ENCODE results near the gene KRT81. TPM values are rescaled to one million over a fixed set of nuclear protein-coding genes. Genes with fewer than 3 reads are reported as not detected.

Gene KRT81
- total RNA-seq, 1 experiment from 2014 or later = 2.5 TPM

GRCh38 chr12:52267699-52268098 lies 23.6 kb downstream of the KRT81 start:
- intact Hi-C loops (cut with micrococcal nuclease; ENCODE audit: unreplicated experiment) = no loop called here
- no TSS peak for BruUV-seq (replicated peaks)
- H3K9me2 ChIP-seq (ENCODE audit: insufficient read depth) = no peaks in the 10 kb centered on the region
- H3K27me3 ChIP-seq (ENCODE audit: insufficient read depth, low read depth) = no peaks in the 10 kb centered on the region
- no peak overlapping the region for H3K27ac ChIP-seq
- no peaks in the 10 kb centered on the region for H4K20me1 ChIP-seq (ENCODE audit: insufficient read depth)
- no peaks in the 10 kb centered on the region for H3K79me2 ChIP-seq (ENCODE audit: low read depth)
- ChIA-PET POLR2A (ENCODE audit: unreplicated experiment) (interaction anchor here (0.6 kb wide), 1 partner anchor 13 kb away, joined by 3 read pairs; no protein-coding TSS in a partner anchor), CTCF (interaction anchor here (0.6 kb wide), 1 partner anchor 15 kb away, joined by 4 read pairs; no protein-coding TSS in a partner anchor)
- no peak overlapping the region for H2AFZ ChIP-seq
- no peak overlapping the region for H3K4me3 ChIP-seq
- H3K4me1 ChIP-seq (replicated peaks; ENCODE audit: insufficient read depth) = no peaks in the 10 kb centered on the region
- H3F3A ChIP-seq (ENCODE audit: insufficient read depth, low read depth) = no peaks in the 10 kb centered on the region
- H3K9me3 ChIP-seq (ENCODE audit: insufficient read depth, low read depth) = no peaks in the 10 kb centered on the region
- H3K4me2 ChIP-seq = no peak overlapping the region
- DNase-seq = no peak
- TF ChIP-seq CTCF (conservative IDR thresholded peaks at IDR 0.05) = no peak
- TF ChIP-seq EZH2 (IDR thresholded peaks at IDR 0.05; ENCODE audit: low read depth) = no peak
- no peaks in the 10 kb centered on the region for H3K36me3 ChIP-seq (ENCODE audit: low read depth)

GRCh38 chr12:52267266-52267665 lies 24.1 kb downstream of the KRT81 start:
- Histone ChIP-seq H3K27ac (no peak overlapping the region), H4K20me1 (ENCODE audit: insufficient read depth) (no peaks in the 10 kb centered on the region), H3K4me3 (no peak overlapping the region), H3K27me3 (ENCODE audit: insufficient read depth, low read depth) (no peaks in the 10 kb centered on the region), H3K4me2 (no peak overlapping the region), H3F3A (ENCODE audit: insufficient read depth, low read depth) (no peaks in the 10 kb centered on the region), H3K4me1 (replicated peaks; ENCODE audit: insufficient read depth) (no peaks in the 10 kb centered on the region), H3K36me3 (ENCODE audit: low read depth) (no peaks in the 10 kb centered on the region), H2AFZ (no peak overlapping the region), H3K9me3 (ENCODE audit: insufficient read depth, low read depth) (no peaks in the 10 kb centered on the region), H3K79me2 (ENCODE audit: low read depth) (no peaks in the 10 kb centered on the region), H3K9me2 (ENCODE audit: insufficient read depth) (no peaks in the 10 kb centered on the region)
- intact Hi-C loops (cut with micrococcal nuclease; ENCODE audit: unreplicated experiment) = no loop called here
- ChIA-PET CTCF (no interaction called here), POLR2A (ENCODE audit: unreplicated experiment) (no interaction called here)
- TF ChIP-seq CTCF (conservative IDR thresholded peaks at IDR 0.05) (no peak), EZH2 (IDR thresholded peaks at IDR 0.05; ENCODE audit: low read depth) (no peak)
- no peak for DNase-seq
- no TSS peak for BruUV-seq (replicated peaks)

GRCh38 chr12:52266514-52266913 lies 24.8 kb downstream of the KRT81 start:
- TF ChIP-seq EZH2 (IDR thresholded peaks at IDR 0.05; ENCODE audit: low read depth) (no peak), CTCF (conservative IDR thresholded peaks at IDR 0.05) (no peak)
- H4K20me1 ChIP-seq (ENCODE audit: insufficient read depth) = no peaks in the 10 kb centered on the region
- no peak overlapping the region for H3K27ac ChIP-seq
- H3K27me3 ChIP-seq (ENCODE audit: insufficient read depth, low read depth) = no peaks in the 10 kb centered on the region
- no peaks in the 10 kb centered on the region for H3F3A ChIP-seq (ENCODE audit: insufficient read depth, low read depth)
- no peak overlapping the region for H3K4me3 ChIP-seq
- no TSS peak for BruUV-seq (replicated peaks)
- intact Hi-C loops (cut with micrococcal nuclease; ENCODE audit: unreplicated experiment) = no loop called here
- H3K9me3 ChIP-seq (ENCODE audit: insufficient read depth, low read depth) = no peaks in the 10 kb centered on the region
- H3K9me2 ChIP-seq (ENCODE audit: insufficient read depth) = no peaks in the 10 kb centered on the region
- DNase-seq = no peak
- ChIA-PET POLR2A (ENCODE audit: unreplicated experiment) (interaction anchor here (0.6 kb wide), 2 partner anchors 44 to 684 kb away, joined by 3 to 5 read pairs; no protein-coding TSS in a partner anchor), CTCF (no interaction called here)
- no peaks in the 10 kb centered on the region for H3K36me3 ChIP-seq (ENCODE audit: low read depth)
- no peaks in the 10 kb centered on the region for H3K79me2 ChIP-seq (ENCODE audit: low read depth)
- no peak overlapping the region for H3K4me2 ChIP-seq
- no peaks in the 10 kb centered on the region for H3K4me1 ChIP-seq (replicated peaks; ENCODE audit: insufficient read depth)
- H2AFZ ChIP-seq = no peak overlapping the region

Data from PC-9 (cell line).